Mesothelial cell of epicardium (in vitro differentiated cells): ENCODE results near the gene RALBP1. TPM values are rescaled to one million over a fixed set of nuclear protein-coding genes. Genes with fewer than 3 reads are reported as not detected.

Experiments used
- DNase-seq, 2 experiments: peaks; one replicate each; pipeline ENCODE4 v3.0.0; 2021; ENCODE audit warnings: low spot score in 2 of 2; ENCODE audit not compliant: unreplicated experiment in 2 of 2
- H3K27ac Mint-ChIP-seq: 2 replicates; pipeline ENCODE4 v1.8.0; 2021; ENCODE audit warnings: mixed read lengths
- H3K27me3 Mint-ChIP-seq: 2 replicates; pipeline ENCODE4 v1.8.0; 2021; ENCODE audit warnings: low read depth, mixed read lengths
- H3K36me3 Mint-ChIP-seq: 2 replicates; pipeline ENCODE4 v1.8.0; 2021; ENCODE audit warnings: mixed read lengths
- H3K4me1 Mint-ChIP-seq: 2 replicates; pipeline ENCODE4 v1.8.0; 2021; ENCODE audit warnings: mixed read lengths
- H3K4me3 Mint-ChIP-seq: 2 replicates; pipeline ENCODE4 v1.8.0; 2021; ENCODE audit warnings: mild to moderate bottlenecking, moderate library complexity, mixed read lengths
- H3K9me3 Mint-ChIP-seq: 2 replicates; pipeline ENCODE4 v1.8.0; 2021; ENCODE audit warnings: mixed read lengths
- total RNA-seq: library from RNA; stranded (reverse); gene quantifications from 3 replicates; pipeline ENCODE4 v1.2.1, GENCODE V29; 2021
- TF ChIP-seq, protein P1 (sequence below): fragments of 200-600 bp; sonication (generic); IDR thresholded peaks from one replicate; pipeline ENCODE4 v1.5.0; 2021; ENCODE audit warnings: antibody characterized with exemption; ENCODE audit not compliant: unreplicated experiment

The RALBP1 gene
- total RNA-seq, 1 donor from 2014 or later: 44.7 TPM

DNA sequence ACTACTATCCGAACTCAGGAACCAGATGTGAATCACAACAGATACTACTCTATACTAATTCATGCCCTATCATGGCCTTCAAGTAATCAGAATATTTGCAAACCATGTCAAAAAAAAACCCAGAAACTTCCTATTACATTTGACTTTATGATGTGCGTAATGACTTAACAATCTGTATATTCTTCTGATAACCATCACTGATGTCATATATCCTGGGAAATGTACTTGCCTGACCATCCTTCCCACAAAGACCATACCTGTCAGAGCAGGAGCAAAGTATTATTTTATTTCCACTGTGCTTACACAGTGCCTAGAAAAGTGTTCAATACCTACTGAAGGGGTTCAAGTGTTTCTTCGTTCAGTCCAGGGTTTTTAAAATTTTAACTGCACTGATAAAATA, 111.5 kb downstream of the RALBP1 start:
- TF ChIP-seq, protein P1, sequence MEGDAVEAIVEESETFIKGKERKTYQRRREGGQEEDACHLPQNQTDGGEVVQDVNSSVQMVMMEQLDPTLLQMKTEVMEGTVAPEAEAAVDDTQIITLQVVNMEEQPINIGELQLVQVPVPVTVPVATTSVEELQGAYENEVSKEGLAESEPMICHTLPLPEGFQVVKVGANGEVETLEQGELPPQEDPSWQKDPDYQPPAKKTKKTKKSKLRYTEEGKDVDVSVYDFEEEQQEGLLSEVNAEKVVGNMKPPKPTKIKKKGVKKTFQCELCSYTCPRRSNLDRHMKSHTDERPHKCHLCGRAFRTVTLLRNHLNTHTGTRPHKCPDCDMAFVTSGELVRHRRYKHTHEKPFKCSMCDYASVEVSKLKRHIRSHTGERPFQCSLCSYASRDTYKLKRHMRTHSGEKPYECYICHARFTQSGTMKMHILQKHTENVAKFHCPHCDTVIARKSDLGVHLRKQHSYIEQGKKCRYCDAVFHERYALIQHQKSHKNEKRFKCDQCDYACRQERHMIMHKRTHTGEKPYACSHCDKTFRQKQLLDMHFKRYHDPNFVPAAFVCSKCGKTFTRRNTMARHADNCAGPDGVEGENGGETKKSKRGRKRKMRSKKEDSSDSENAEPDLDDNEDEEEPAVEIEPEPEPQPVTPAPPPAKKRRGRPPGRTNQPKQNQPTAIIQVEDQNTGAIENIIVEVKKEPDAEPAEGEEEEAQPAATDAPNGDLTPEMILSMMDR: no peak
- no peak overlapping the region for H3K27ac Mint-ChIP-seq

More for the DNA sequence above, 111.5 kb downstream of the RALBP1 start:
- H3K4me1 Mint-ChIP-seq: no peaks in the 10 kb centered on the region
- no peak overlapping the region for H3K4me3 Mint-ChIP-seq
- no peak for DNase-seq
- H3K27me3 Mint-ChIP-seq: no peaks in the 10 kb centered on the region
- peaks cover 9% of the 10 kb centered on the region for H3K9me3 Mint-ChIP-seq
- H3K36me3 Mint-ChIP-seq: peaks cover 55% of the 10 kb centered on the region

Other genes with a start within 250 kb of the RALBP1 start
- gene TWSG1, start 140.7 kb upstream of the RALBP1 start, total RNA-seq: 57.2 to 60.2 TPM (median 59.8 TPM) in 3 replicates
- 112 to 116 TPM (median 115 TPM) in 3 replicates for gene PPP4R1, start 139.0 kb downstream of the RALBP1 start, total RNA-seq
- gene RAB31, start 232.8 kb downstream of the RALBP1 start, total RNA-seq: 20.0 to 21.8 TPM (median 21.8 TPM) in 3 replicates